ENCODE data around the gene FBXO30. TPM values are rescaled to one million over a fixed set of nuclear protein-coding genes. Genes with fewer than 3 reads are reported as not detected.
A peak's percentile ranks its signal among the peaks of the same experiment; 100 is the strongest.

FBXO30 gene, protein sequence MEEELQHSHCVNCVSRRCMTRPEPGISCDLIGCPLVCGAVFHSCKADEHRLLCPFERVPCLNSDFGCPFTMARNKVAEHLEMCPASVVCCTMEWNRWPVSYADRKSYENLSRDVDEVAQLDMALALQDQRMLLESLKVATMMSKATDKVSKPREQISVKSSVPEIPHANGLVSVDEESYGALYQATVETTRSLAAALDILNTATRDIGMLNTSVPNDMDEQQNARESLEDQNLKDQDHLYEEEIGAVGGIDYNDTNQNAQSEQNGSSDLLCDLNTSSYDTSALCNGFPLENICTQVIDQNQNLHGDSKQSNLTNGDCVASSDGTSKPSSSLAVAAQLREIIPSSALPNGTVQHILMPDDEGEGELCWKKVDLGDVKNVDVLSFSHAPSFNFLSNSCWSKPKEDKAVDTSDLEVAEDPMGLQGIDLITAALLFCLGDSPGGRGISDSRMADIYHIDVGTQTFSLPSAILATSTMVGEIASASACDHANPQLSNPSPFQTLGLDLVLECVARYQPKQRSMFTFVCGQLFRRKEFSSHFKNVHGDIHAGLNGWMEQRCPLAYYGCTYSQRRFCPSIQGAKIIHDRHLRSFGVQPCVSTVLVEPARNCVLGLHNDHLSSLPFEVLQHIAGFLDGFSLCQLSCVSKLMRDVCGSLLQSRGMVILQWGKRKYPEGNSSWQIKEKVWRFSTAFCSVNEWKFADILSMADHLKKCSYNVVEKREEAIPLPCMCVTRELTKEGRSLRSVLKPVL
- 1 to 10 TPM; 2.0 to 2.1 TPM for total RNA-seq

DNA sequence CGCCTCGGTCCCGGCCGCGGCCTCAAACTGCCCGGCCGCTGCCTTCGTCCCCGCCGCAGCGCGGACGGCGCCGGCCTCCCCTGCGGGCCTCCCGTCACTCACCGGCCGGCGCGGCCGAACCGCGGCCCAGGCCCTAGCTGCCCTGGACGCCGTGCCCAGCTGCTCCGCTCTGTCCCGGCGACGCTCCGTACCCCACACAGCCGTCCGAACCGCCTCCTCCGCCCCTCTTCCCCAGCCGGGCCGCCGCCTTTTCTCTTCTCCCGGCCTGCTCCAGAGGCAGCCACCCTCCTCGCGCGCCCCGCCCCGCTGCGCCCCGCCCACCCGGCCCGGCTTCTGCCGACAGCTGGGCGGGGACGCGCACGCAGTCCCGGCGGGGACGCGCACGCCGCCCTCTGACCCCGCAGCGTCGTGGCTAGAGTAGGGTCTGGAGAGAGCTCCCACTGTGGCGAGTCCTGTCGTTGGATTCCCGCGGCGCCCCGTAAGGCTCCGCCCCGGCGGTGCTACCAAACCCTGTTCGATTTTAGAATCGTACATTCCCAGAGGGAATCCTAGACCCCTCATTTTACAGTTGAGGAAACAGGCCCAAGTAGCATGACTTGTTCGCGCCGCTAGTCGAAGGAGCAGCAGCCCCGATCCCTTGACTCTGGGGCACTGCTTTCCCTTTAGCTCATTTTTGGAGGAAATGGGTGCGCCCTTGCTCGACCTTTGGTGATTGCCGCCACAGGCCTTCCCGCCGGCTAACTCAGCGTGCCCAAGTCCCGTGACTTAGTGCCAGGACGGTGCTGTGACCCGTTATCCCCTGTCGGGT is at the start of gene FBXO30:
FBXO30 (minus strand) TSS at position 295 of the 808 bp plus-strand sequence. CDS start 8,390 bp downstream, outside the sequence.
- no peaks in the 10 kb centered on the region for H3K27me3 Mint-ChIP-seq (ENCODE audit: low read depth)
- peak within 1 kb of the TSS; percentile 89 for H3K4me3 Mint-ChIP-seq
- peaks cover 31% of the 10 kb centered on the region for H3K4me1 Mint-ChIP-seq (ENCODE audit: low read depth)
- peaks cover 6% of the 10 kb centered on the region for H3K36me3 Mint-ChIP-seq (ENCODE audit: low read depth)
- intact Hi-C loops (cut with micrococcal nuclease), result loop anchor here (1.0 to 5.0 kb wide), 8 partner anchors 9 to 1472 kb away; partner anchors contain the start of genes EPM2A and SHPRH
- H3K9me3 Mint-ChIP-seq, result no peaks in the 10 kb centered on the region
- peak within 1 kb of the TSS; percentile 84 for H3K27ac Mint-ChIP-seq
- DNase-seq, result peak; percentile 81
- CTCF ChIA-PET, result interaction anchor here (1.1 to 1.6 kb wide), 2 partner anchors 77 to 79 kb away, joined by 3 to 6 read pairs; partner anchors contain the start of gene EPM2A

GRCh38 chr6:145863988-145864616 is 49.5 kb upstream of the FBXO30 start:
- Mint-ChIP-seq H3K27me3 (ENCODE audit: low read depth) (no peaks in the 10 kb centered on the region), H3K36me3 (ENCODE audit: low read depth) (peaks cover 14% of the 10 kb centered on the region), H3K4me3 (no peak overlapping the region), H3K27ac (no peak overlapping the region), H3K4me1 (ENCODE audit: low read depth) (peaks cover 25% of the 10 kb centered on the region), H3K9me3 (peaks cover 8% of the 10 kb centered on the region)
- CTCF ChIA-PET, result no interaction called here
- intact Hi-C loops (cut with micrococcal nuclease), result loop anchor here (1.0 kb wide), 1 partner anchor 130 kb away; no protein-coding TSS in a partner anchor
- DNase-seq, result no peak

GRCh38 chr6:145863366-145863765 is 48.8 kb upstream of the FBXO30 start:
- intact Hi-C loops (cut with micrococcal nuclease), result no loop called here
- DNase-seq, result no peak
- H3K36me3 Mint-ChIP-seq (ENCODE audit: low read depth), result peaks cover 18% of the 10 kb centered on the region
- peaks cover 25% of the 10 kb centered on the region for H3K4me1 Mint-ChIP-seq (ENCODE audit: low read depth)
- H3K4me3 Mint-ChIP-seq, result no peak overlapping the region
- no peak overlapping the region for H3K27ac Mint-ChIP-seq
- no peaks in the 10 kb centered on the region for H3K27me3 Mint-ChIP-seq (ENCODE audit: low read depth)
- peaks cover 8% of the 10 kb centered on the region for H3K9me3 Mint-ChIP-seq
- CTCF ChIA-PET, result no interaction called here

DNA sequence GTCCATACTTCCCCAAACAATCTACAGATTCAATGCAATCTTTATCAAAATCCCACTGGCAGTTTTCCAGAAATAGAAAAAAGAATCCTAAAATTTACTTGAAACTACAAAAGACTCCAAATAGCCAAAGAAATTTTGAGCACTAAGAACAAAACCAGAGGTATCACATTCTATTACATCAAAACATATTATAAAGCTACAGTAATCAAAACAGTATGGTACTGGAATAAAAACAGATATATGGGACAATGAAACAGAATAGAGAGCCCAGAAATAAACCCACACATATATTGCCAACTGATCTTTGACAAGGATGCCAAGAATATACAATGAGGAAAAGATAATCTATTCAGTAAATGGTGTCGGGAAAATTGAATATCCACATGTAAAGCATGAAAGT is 46.0 kb upstream of the FBXO30 start:
- intact Hi-C loops (cut with micrococcal nuclease), result no loop called here
- H3K27ac Mint-ChIP-seq, result no peak overlapping the region
- peaks cover 8% of the 10 kb centered on the region for H3K9me3 Mint-ChIP-seq
- peaks cover 8% of the 10 kb centered on the region for H3K4me1 Mint-ChIP-seq (ENCODE audit: low read depth)
- no peak overlapping the region for H3K4me3 Mint-ChIP-seq
- H3K36me3 Mint-ChIP-seq (ENCODE audit: low read depth), result peaks cover 23% of the 10 kb centered on the region
- H3K27me3 Mint-ChIP-seq (ENCODE audit: low read depth), result no peaks in the 10 kb centered on the region
- DNase-seq, result no peak
- CTCF ChIA-PET, result no interaction called here

DNA sequence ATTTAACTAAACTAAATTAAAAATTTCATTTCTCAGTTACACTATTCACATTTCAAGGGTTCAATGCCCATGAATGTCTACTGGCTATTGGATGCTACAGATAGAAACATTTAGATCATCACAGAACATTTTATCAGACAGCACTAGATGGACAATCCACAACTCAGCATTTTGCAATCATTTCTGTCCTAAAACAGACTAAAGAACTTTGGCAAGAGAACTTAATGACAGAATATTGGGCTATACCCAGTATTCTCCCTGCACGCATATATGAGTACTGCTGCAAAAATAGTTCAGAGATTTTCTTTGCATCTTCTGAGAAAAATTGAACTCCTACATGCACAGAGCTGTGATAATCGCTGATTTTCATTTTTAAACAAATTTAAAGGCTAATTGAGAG is 36.1 kb upstream of the FBXO30 start:
- Mint-ChIP-seq H3K36me3 (ENCODE audit: low read depth) (peaks cover 7% of the 10 kb centered on the region), H3K9me3 (no peaks in the 10 kb centered on the region), H3K27ac (no peak overlapping the region), H3K4me1 (ENCODE audit: low read depth) (no peaks in the 10 kb centered on the region), H3K4me3 (no peak overlapping the region), H3K27me3 (ENCODE audit: low read depth) (no peaks in the 10 kb centered on the region)
- DNase-seq, result no peak
- CTCF ChIA-PET, result no interaction called here
- intact Hi-C loops (cut with micrococcal nuclease), result no loop called here

- no peaks in the 10 kb centered on the region for H3K9me3 Mint-ChIP-seq
- intact Hi-C loops (cut with micrococcal nuclease), result no loop called here
- H3K4me3 Mint-ChIP-seq, result no peak overlapping the region
- CTCF ChIA-PET, result no interaction called here
- H3K27ac Mint-ChIP-seq, result no peak overlapping the region
- H3K27me3 Mint-ChIP-seq (ENCODE audit: low read depth), result no peaks in the 10 kb centered on the region
- peaks cover 6% of the 10 kb centered on the region for H3K36me3 Mint-ChIP-seq (ENCODE audit: low read depth)
- no peak for DNase-seq
- H3K4me1 Mint-ChIP-seq (ENCODE audit: low read depth), result no peaks in the 10 kb centered on the region
Measured at GRCh38 chr6:145848541-145848940, 33.9 kb upstream of the FBXO30 start.

DNA sequence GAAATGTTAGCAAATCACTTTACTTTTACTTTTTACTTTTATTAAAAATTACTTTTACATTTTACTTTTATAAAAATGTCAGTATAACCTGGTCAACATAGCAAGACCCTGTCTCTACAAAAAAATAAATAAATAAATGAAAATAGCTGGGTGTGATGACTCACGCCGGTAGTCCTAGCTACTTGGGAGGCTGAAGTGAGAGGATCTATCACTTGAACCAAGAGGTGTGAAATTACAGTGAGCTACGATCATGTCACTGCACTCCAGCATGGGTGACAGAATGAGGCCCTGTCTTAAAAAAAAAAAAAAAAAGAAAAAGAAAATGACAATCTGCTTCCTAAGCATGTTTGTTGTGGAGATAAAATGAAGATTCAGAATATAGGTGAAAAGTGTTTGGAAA is 31.0 kb upstream of the FBXO30 start:
- CTCF ChIA-PET, result no interaction called here
- no peaks in the 10 kb centered on the region for H3K27me3 Mint-ChIP-seq (ENCODE audit: low read depth)
- peaks cover 3% of the 10 kb centered on the region for H3K36me3 Mint-ChIP-seq (ENCODE audit: low read depth)
- H3K27ac Mint-ChIP-seq, result no peak overlapping the region
- DNase-seq, result no peak
- no peak overlapping the region for H3K4me3 Mint-ChIP-seq
- H3K4me1 Mint-ChIP-seq (ENCODE audit: low read depth), result no peaks in the 10 kb centered on the region
- intact Hi-C loops (cut with micrococcal nuclease), result no loop called here
- no peaks in the 10 kb centered on the region for H3K9me3 Mint-ChIP-seq

DNA sequence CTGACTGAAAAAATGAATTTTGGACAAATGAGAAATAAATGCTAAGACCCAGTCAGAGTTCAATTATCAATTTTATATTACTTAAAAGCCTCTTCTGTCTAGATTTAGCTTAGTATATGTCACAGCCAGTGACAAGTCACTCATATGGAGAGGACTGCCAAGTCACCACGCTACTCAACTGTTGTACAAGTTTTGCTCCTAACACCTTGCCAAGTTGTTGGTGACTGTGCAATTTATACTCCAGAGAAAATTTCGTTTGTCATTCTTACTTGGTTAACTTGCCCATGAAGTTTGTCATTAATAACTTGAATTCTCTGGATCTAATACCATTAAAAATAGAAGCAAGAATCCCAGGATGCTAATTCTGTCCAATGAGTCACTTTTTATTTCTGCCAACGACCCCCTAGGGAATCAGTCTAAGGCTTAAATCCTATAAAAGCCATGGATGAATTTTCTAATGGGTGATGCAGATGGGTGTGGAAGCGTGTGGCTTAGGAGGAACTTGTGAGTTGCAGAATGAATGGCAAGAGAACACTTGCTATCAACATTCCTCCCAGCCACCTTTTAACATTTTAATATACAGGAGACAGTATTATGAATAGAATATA is 30.4 kb upstream of the FBXO30 start:
- Mint-ChIP-seq H3K27ac (no peak overlapping the region), H3K4me1 (ENCODE audit: low read depth) (no peaks in the 10 kb centered on the region), H3K36me3 (ENCODE audit: low read depth) (peaks cover 3% of the 10 kb centered on the region), H3K4me3 (no peak overlapping the region), H3K9me3 (no peaks in the 10 kb centered on the region), H3K27me3 (ENCODE audit: low read depth) (no peaks in the 10 kb centered on the region)
- intact Hi-C loops (cut with micrococcal nuclease), result no loop called here
- CTCF ChIA-PET, result no interaction called here
- DNase-seq, result no peak

DNA sequence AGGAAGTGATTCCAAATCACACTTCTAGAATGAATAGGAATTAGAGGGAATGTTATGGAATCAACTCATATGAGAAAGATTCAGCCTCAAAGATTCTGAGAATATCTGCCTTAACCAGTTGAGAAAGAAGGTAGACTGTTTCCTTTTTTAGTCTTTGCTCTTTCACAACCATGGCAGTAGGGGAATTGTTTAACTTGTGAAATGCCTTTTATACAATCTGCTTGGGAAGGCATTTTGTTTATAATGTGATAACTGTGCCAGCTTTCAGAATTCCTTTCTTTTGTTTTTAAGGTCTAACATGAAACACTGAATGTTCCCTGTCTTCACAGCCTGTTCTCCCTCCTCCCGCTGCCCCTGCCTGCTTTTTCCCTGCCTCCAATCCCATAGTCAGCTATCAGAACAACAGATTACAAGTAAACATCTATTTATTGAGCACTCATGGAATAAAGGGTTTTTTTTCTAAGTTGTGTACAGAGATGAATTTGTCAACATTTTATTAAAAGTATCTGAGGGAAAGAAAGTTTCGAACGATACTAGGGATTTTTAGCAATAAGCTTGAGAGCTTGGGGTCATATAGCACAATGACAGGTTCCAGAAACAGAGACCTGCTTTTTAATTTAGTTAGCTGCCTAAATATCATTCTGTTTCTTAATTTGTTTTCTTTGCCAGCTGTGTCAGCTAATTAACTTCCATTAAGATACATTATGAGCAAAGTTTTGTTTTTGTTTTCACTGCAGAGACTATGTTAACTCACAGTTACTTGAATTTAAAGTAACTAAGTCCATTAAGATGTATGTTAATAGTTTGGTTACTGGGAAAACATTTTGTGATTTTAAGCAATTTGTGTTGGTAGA is 28.3 kb upstream of the FBXO30 start:
- Mint-ChIP-seq H3K9me3 (no peaks in the 10 kb centered on the region), H3K4me1 (ENCODE audit: low read depth) (no peaks in the 10 kb centered on the region), H3K36me3 (ENCODE audit: low read depth) (no peaks in the 10 kb centered on the region), H3K27ac (no peak overlapping the region), H3K4me3 (no peak overlapping the region), H3K27me3 (ENCODE audit: low read depth) (no peaks in the 10 kb centered on the region)
- CTCF ChIA-PET, result no interaction called here
- intact Hi-C loops (cut with micrococcal nuclease), result no loop called here
- DNase-seq, result no peak

DNA sequence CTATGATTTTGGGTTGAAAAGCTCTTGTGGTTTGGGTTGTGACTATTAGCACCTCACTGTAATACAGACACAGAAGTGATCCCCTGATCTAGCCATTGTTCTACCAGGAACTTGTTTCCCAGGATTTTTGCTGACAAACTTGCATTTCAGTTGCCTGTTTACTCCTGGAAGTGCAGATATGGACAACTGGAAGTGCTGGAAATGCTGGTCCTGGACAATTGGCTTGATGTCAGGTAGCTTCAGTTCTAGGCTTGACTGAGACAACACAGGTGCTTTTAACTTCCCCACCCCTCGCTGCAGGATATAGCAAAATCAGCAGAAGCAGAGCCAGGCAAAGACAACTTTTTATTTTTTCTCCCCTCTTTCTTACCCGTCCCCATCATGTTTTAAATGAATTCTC is 27.1 kb upstream of the FBXO30 start:
- no peak overlapping the region for H3K27ac Mint-ChIP-seq

DNA sequence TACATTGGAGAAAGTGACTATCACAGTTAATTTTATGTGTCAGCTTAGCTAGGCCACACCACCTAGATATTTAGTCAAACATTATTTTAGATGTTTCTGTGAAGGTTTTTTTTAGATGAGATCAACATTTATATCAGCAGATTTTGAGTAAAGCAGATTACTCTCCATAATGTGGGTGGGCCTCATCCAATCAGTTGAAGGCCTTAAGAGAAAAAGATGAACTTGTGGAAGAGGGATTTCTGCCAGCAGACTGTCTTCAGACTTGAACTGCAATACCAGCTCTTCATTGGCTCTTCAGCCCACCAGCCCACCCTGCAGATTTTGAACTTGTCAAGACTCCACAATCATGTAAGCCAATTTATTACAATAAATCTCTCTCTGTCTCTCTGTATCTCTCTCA is 25.1 kb upstream of the FBXO30 start:
- Mint-ChIP-seq H3K4me1 (ENCODE audit: low read depth) (peaks cover 7% of the 10 kb centered on the region), H3K4me3 (no peak overlapping the region), H3K9me3 (no peaks in the 10 kb centered on the region), H3K36me3 (ENCODE audit: low read depth) (no peaks in the 10 kb centered on the region), H3K27me3 (ENCODE audit: low read depth) (no peaks in the 10 kb centered on the region), H3K27ac (no peak overlapping the region)
- DNase-seq, result no peak
- CTCF ChIA-PET, result no interaction called here
- intact Hi-C loops (cut with micrococcal nuclease), result no loop called here

More for the DNA sequence above, 27.1 kb upstream of the FBXO30 start:
- intact Hi-C loops (cut with micrococcal nuclease), result no loop called here
- DNase-seq, result no peak
- H3K27me3 Mint-ChIP-seq (ENCODE audit: low read depth), result no peaks in the 10 kb centered on the region
- no peaks in the 10 kb centered on the region for H3K9me3 Mint-ChIP-seq
- no peaks in the 10 kb centered on the region for H3K4me1 Mint-ChIP-seq (ENCODE audit: low read depth)
- H3K36me3 Mint-ChIP-seq (ENCODE audit: low read depth), result no peaks in the 10 kb centered on the region
- no peak overlapping the region for H3K4me3 Mint-ChIP-seq
- CTCF ChIA-PET, result no interaction called here
